Measurements from ENCODE around the gene ANKRD55.

DNA sequence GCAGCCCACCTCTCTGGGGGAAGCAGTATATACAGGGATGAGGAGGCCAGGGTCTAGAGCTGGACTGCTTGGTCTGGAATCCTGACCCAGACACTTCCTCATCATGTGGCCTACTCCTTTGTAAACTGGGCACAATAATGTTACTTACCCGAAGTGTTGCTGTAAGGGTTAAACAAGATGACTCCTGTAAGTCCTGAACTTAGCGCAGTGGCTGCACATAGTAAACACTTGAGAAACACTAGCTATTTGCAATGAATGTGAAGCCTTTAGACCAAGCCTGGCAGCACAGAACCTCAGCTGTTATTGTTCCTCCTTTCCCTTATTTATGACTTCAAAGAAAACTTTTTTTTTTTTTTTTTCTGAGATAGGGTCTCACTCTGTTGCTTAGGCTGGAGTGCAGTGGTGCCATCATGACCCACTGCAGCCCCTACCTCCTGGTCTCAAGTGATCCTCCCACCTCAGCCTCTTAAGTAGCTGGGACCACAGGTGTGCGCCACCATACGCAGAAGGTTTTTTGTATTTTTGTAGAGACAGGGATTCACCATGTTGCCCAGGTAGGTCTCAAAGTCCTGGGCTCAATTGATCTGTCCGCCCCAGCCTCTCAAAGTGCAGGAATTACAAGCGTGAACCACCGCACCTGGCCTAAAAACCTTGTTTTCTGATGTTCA, 142.2 kb downstream of the ANKRD55 start:
- no peak for TF ChIP-seq CTCF (tag by site-specific recombination; IDR thresholded peaks at IDR 0.05)
- TF ChIP-seq YY1 (tag by site-specific recombination; IDR thresholded peaks at IDR 0.05) = no peak
- TF ChIP-seq, protein P1, sequence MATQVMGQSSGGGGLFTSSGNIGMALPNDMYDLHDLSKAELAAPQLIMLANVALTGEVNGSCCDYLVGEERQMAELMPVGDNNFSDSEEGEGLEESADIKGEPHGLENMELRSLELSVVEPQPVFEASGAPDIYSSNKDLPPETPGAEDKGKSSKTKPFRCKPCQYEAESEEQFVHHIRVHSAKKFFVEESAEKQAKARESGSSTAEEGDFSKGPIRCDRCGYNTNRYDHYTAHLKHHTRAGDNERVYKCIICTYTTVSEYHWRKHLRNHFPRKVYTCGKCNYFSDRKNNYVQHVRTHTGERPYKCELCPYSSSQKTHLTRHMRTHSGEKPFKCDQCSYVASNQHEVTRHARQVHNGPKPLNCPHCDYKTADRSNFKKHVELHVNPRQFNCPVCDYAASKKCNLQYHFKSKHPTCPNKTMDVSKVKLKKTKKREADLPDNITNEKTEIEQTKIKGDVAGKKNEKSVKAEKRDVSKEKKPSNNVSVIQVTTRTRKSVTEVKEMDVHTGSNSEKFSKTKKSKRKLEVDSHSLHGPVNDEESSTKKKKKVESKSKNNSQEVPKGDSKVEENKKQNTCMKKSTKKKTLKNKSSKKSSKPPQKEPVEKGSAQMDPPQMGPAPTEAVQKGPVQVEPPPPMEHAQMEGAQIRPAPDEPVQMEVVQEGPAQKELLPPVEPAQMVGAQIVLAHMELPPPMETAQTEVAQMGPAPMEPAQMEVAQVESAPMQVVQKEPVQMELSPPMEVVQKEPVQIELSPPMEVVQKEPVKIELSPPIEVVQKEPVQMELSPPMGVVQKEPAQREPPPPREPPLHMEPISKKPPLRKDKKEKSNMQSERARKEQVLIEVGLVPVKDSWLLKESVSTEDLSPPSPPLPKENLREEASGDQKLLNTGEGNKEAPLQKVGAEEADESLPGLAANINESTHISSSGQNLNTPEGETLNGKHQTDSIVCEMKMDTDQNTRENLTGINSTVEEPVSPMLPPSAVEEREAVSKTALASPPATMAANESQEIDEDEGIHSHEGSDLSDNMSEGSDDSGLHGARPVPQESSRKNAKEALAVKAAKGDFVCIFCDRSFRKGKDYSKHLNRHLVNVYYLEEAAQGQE (tag by site-specific recombination; IDR thresholded peaks at IDR 0.05) = no peak
- no peak for TF ChIP-seq ZNF37A (tag by site-specific recombination; IDR thresholded peaks at IDR 0.05)
- no peak for TF ChIP-seq ZFP41 (tag by site-specific recombination; IDR thresholded peaks at IDR 0.05; ENCODE audit: borderline replicate concordance)
- TF ChIP-seq ZNF701 (tag by site-specific recombination; IDR thresholded peaks at IDR 0.05) = no peak

Measured in HEK293 (cell line).